TTC549 (cell line): ENCODE results near the gene PDZD4.

ENCODE experiments used
- FAIRE-seq: peaks from 2 replicates; lab custom pipeline; 2012; peaks lifted over from hg19 to GRCh38; lab: Jason Lieb, UNC

PDZD4 gene, protein sequence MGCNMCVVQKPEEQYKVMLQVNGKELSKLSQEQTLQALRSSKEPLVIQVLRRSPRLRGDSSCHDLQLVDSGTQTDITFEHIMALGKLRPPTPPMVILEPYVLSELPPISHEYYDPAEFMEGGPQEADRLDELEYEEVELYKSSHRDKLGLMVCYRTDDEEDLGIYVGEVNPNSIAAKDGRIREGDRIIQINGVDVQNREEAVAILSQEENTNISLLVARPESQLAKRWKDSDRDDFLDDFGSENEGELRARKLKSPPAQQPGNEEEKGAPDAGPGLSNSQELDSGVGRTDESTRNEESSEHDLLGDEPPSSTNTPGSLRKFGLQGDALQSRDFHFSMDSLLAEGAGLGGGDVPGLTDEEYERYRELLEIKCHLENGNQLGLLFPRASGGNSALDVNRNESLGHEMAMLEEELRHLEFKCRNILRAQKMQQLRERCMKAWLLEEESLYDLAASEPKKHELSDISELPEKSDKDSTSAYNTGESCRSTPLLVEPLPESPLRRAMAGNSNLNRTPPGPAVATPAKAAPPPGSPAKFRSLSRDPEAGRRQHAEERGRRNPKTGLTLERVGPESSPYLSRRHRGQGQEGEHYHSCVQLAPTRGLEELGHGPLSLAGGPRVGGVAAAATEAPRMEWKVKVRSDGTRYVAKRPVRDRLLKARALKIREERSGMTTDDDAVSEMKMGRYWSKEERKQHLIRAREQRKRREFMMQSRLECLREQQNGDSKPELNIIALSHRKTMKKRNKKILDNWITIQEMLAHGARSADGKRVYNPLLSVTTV

DNA sequence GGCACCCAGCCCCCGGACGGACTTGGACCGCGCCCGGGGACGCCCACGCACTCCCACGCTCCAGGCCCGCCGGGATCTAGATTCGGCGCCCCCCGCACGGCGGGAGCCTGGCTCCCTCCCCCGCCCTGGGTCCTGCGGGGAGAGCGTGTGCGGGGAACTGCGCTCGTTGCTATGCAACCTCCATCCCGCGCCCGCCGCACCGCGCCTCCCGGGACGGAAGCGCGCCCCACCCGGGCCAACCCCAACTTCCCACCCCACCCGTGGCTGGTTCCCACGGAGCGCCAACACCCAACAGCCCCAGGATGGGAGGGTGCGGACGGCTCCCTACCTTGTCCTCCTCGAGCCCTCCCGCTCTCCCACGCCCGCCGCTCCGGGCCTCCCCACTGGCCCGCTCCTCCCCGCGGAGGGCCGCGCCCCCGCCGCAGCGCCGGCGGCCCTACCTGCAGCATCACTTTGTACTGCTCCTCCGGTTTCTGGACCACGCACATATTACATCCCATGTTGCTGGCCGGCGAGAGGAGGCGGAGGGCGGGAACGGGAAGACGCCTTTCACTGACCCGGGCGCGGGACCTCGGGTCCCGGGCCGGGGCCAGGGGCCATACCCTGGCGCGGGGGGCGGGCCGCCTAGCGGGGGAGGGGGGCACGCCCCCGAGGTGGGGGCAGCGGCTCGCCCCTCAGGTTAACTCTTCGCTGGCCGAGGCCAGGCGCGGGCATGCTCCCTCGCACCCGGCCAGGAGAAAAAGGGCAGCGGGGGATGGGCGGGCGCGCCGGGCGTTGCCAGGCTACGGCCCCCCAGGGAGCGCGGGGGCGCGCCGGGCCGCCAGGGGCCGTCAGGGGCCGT lies at the start of gene PDZD4:
TSS of gene PDZD4 (minus strand) at position 746 of the 841 bp plus-strand sequence. CDS start at position 500, 246 bp downstream.
- FAIRE-seq: no peak

DNA sequence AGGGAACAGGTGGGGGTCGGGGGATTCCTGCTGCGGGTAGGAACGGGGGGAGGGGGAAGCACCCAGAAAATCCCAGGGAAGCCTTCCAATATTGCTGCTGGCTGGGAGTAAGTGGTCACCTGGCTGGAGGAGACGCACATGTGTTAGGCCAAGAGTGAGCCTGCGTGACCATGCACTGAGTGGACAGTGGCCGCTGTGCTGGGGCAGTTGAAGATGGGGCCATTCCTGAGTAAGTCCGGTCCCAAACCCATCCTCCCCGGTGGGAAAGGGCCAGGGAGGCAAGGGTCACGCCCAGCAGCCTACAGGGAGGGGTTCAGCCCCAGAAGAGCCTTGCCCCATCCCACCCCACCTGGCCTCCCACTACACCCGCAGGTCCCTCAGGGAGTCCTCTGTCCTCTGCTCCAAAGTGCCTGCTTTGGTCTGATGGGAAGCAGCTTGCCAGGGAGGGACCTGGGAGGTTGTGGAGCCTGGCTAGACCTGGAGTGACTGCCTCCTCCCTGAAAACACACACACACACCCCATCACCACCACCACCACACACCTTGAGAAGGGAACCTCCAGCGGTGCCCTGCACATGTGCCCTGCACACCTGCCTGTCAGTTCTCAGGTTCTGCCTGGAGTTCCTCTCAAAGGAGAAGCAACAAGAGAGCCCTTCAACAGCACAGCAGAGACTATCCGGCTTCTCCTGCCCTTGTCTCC lies 49.5 kb upstream of the PDZD4 start:
- no peak for FAIRE-seq

DNA sequence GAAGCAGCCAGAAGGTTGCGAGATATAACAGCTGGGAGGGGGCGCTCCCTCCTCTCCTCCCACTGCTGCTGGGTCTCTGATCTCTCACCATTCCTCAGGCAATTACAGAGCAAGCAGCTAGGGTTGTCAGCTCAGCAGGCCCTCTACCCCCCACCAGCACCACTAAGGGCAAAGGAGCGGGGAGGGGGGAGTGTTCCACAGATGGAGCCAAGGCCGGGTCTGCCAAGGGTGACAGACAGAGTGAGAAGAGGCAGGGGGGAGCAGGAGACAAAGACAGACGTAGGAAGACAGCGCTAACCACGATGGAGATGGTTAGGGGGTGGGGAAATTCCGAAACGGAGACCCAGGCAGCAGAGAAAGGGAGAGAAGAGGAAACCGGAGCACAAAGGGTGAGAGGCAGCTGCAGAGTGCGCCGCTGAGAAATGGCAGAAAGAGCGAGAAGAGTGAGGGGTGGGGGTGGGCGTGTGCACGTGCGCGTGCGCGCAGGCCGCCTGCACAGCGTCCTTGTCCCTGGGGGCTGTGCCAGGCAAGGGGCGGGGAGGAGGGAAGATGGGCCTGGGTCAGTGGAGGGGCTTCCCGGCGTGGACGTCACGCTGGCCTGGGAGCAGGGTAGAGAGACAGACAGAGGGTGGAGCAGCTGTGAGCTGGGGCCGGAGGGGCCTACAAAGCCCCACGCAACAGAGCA lies 48.8 kb upstream of the PDZD4 start:
- FAIRE-seq: no peak

DNA sequence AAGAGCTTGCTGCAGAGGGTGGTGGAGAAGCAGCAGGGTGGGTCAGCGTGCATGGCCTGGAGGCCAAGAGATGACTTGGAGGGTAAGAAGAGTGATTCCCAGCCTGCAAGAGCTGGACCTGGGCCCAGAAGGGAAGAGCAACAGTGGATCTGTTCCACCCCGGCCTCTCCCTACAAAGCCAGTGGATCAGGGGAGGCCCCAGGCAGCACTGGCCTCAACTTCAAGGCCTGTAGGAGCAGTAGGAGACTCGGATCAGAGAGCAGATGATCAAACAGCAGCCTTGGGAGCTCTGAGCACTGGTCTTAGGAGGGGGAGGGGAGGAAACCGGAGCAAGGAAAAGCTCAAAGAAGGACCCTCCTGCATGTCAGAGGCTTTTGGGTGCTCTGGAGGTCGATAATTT lies 48.0 kb upstream of the PDZD4 start:
- no peak for FAIRE-seq

DNA sequence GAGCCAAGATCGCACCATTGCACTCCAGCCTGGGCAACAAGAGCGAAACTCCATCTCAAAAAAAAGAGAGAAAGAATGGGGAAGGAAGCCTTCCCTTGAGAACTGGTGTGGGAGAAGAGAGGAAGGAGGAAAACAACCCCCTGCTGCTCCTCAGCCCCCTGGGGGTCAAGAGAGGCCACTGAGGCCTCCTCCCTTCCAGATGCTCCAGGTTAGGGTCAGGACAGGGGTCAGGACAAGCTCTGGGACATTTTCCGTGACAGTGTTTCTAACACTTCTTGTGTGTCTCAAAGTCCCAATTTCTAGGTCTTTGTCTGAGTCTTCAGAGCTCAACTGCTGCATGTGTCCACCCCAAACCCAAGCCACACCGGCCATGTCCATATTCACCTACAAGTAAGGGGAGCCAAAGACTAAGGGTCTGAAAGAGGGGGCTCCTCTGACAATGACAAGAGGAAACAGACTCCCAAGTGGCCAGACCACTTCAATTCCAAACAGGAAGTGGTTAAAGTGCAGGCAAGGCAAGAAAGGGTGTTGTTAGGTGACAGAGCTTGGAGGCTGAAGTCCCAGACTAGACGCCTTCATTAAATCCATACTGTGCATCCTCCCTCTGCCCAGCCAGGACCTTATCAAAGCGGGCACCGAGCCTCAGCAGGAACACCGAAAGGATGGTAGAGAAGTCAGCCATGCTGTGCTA lies 47.4 kb upstream of the PDZD4 start:
- FAIRE-seq: no peak

DNA sequence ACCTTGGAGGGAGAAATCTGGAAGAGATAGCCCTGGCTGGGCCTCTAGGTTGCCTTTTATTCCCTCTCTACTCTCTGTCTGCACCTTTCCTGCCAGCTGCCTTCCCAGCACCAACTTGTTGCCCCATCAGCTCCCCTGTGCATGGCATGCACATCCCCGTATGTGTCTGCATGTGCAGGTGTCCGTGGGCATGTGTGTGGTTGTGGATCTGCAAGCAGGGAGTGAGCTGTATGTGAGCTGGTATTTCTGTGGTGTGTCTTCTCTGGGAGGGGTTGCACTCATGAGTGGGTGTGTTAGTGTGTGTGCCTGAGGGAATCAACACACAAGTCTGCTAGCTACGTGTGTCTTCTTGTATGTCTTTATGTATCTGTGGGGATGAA lies 45.8 kb upstream of the PDZD4 start:
- no peak for FAIRE-seq

DNA sequence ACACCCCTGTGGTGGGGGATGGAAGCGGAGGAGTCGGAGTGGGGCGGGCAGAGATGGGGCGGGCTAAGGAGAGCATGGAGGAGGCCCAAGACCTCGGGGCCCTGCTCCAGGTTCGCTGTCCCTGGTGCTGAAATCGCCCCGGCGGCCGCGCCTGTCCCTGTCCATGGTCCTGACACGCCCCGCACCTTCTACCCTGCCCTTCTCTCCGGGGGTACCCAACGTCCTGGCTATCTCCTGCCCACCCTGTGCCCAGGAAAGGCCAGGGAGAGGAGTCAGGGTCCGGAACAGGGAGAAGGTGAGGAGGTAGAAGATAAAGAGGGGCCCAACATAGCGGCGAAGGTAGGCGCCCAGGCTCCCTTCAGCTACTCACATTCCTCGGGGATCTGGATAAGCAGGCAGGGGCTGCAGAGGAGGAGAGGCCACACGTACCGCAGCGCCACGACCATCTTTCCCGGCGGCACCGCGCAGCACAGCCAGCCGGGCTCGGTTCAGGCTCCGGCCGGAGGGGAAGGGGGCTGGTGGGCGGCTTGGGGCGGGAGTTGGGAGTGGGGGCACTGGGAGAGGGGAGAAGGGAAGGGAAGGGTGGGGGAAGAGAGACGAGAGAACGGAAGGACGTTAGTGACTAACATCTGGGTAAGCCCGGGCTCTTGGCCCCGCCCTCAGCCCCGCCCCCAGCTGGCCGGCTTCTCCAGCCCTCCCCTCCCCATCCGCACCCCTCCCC lies 45.2 kb upstream of the PDZD4 start:
- FAIRE-seq: no peak

DNA sequence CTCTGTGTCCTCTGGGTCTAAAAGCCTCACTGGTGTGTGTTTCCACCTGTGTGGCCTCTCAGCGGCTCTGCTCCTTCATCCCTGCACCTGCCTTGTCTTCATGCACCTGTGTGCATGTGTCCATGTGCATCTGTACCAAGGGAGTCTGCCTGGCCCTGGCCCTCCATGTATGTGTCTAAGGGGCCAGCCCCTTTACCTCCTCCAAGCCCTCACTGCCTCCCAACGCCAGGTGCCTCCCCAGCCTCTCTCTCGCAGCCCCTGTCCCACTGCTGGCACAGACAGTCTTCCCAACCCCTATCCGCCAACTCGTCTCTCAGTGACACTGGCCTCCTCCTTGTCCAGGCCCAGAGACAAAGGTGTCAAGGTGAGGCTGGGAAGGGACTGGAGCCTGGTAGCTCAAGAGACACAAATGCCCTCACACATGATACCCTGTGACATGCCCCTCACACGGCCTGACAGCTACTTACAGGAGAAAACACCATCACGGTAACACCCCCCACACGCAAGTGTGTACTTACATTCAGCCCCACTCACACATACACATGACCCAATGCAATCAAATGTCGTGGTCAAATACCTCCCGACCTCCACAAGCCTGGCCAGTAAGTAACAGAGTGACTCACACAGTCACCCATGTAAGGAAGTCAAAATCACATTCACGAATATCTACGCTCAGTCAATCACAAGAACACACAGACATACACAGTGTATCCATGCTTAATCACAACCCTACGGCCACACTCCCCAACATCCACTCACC lies 44.2 kb upstream of the PDZD4 start:
- FAIRE-seq: no peak

DNA sequence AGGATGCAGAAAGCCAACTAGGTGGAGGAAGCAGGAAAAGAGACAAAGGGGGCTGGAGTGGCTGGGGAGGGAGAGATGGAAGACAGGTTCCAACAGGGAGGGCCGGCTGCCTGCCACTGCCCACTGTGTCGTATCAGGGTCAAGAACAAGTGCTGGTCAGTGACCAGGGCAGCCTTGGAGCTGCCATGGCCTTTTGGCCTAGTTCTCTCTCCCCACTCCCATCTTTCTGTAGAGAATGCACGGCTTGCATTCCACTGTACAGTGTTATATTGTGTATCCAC lies 43.7 kb upstream of the PDZD4 start:
- no peak for FAIRE-seq

DNA sequence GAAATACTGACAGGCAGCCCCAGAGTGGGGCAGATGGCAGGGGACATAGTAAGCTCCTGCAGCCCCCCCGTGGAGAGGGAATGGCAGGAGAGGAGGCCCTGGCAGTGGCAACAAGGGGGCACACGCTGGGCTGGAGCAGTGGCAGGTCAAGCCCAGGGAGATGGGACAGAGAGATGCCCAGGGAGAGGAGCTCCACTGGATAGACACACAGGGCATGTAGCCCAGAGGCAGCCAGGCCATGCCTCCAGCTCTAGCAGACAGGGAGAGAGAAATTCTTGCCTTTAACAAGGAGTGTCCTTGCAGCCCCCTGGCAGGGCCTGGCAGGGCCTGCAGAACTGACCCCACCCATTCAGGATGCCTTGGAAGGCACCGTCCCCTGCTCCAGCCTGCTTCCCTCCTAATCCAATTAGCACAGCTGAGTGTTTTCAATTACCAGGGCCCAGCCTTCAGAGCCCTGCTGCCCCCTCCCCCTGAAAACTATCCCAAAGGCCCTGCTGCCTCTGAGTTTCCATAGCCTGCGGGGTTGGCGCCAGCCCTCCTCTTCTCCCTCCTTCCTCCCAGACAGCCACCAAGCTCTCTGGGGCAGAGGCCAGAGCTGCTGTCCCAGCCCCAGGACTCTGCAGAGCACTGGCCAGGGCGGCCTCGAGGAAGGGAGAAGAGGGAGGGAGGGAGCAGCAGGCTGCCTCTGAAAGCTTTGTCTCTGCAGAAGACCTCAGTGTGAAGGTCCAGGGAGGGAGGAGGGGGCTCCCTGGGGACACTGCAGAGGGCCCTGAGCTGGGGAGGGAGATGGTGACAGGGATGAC lies 43.1 kb upstream of the PDZD4 start:
- FAIRE-seq: no peak

DNA sequence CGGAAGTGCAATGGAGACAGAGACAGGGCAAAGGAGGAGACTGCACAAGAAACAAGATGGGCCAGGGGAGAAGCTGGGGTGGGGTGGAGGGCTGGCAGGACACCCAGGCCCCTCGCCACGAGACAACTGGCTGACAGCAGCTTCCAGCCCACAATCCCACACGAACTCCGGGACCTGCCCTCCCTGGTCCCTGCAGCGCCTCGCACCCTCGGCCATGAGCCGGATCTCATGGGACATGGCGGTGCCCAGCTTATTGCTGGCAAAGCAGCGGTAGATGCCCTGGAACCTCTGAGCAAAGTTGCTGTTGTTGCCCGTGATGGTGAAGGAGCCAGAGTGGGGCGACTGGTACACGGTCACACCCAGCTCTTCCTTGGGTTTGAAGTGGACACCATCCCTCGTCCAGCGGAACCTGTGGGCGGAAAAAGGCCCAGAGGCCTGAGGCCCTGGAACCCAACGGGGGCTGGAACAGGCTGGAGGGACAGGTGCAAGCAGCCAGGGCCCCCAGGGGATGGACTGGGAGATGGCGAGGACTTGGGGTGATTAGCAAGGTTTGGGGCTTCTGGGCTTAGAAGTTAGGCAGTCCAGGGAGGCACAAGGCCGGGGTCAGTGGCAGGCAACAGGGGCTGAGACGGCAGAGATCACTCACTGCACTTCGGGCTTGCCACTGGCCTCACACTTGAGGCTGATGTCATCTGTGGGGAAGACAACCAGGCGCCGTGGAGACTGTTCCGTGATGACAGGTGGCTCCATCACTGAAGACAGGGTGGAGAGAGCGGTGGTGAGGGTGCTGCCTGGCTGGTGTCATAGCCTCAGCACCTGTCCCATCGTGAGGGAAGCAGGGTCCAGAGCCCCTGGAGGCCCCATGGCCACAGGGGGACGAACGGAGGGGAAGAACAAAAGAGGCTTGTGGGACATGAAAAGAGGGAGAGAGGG lies 41.9 kb upstream of the PDZD4 start:
- no peak for FAIRE-seq

DNA sequence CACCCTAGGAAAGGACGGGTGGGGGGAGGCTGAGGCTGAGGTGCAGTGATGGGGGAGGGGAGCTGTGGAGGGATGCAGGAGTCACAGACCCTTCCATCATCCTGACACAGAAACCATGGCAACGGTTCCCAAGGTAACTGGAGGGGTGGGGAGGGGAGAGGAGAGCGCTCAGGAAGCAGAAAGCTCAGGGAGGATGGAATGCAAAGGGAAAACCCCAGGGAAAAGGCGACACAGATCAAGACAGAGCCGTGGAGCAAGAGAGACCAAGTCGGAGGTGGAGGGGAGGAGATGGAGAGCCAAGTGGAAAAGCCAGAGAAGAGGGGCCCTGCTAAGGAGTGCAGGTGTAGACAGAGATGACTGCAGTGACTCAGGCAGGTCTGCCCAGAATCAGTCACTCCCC lies 41.1 kb upstream of the PDZD4 start:
- no peak for FAIRE-seq

DNA sequence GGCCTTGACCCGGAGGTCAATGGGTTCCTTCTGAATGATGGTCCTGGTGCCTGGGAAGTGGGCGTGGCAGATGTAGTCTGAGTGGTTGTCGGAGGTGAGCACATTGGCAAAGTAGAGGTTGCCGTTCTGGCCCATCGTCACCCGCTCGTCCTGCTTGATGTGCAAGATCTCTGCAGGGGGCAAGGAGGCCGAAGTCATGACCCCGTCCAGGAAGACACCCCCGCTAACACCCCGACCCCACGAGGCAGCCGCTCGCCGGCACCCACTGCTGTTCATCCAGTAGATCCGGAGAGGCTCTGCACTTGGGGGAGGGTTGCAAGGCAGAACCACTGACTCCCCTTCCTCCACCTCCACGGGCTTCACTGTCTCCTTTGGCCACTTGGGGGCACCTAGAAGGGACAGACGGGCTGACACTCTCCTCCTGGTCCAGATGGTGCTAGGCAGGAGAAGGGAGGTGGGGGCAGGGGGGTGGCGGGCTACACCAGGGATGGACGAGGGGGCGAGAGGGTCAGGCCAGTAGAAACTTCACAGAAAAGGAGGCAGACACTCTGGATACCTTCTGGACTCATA lies 40.5 kb upstream of the PDZD4 start:
- FAIRE-seq: no peak

DNA sequence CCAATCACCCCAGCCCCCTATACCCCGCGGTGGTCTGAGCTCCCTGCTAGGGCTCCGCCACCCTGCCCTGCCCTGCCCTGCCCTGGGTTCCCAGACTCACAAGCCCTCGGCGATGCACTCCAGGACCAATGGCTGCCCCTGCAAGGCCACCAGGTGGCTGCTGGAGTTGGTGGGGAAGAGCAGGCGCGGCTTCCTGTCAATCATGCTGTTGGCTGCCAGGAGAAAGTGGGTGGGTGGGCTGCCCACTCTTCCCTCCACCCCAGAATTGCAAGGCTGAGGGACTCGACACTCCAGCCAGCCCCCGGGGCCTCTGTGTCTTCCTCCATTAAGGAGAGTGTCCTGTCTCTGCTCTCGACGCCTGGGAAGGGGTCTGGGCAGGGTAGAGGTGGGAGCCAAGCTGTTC lies 39.9 kb upstream of the PDZD4 start:
- no peak for FAIRE-seq

DNA sequence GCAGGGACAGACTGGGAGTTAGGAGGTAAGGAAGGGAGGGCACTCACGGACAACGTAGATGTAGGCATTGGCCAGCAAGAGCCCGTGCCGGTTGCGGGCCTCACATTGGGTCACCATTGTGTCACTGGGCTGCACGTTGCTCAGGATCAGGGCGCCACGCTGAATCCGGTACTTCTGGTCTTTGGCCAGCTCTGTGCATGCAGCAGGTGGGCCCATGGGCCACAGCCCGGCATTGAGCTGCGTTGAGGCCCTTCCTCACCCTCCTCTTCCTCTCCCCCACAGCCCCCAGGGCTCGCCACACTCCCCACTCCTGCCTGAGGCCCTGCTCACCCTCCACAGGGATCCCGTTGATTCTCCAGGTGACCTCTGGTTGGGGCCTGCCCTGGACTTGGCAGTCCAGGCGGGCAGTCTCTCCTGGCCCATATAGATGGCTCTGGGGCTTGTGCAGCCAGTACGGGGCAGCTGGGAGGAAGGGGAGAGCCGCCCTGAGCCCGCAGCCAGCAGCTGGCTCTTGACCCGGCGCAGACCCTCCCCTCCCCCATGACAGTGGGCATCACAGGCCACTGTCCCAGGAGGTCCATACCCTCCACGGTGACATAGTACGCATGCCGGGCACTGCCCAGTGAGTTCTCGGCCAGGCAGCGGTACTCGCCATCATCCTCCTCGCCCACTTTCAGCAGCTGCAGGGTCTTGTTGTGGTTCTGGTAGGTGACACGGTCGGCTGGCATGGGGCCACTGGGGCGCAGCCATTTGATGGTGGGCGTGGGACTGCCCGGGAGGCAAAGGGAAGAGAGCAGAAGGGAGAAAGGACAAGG lies 39.3 kb upstream of the PDZD4 start:
- no peak for FAIRE-seq
